ENCODE measurements around the gene INPPL1. TPM values are rescaled to one million over a fixed set of nuclear protein-coding genes. Genes with fewer than 3 reads are reported as not detected.

Gene INPPL1
- total and polyA plus RNA-seq, 2 donors (not counting 1 experiment from before 2014, with no cell fraction given): 205 to 208 TPM

- CTCF ChIA-PET: no interaction called here
- H3K27ac Mint-ChIP-seq: no peak overlapping the region
Observed at GRCh38 chr11:72280037-72280436, 55.5 kb downstream of the INPPL1 start.

GRCh38 chr11:72280726-72281315, 56.3 kb downstream of the INPPL1 start:
- H3K36me3 ChIP-seq (replicated peaks in 1 of 2; ENCODE audit: control extremely low read depth in 1 of 2, control insufficient read depth in 1 of 2, extremely low read depth in 1 of 2, insufficient read depth in 2 of 2, low read length in 1 of 2): no peaks in the 10 kb centered on the region
- H3K4me3 ChIP-seq (ENCODE audit: control extremely low read depth in 1 of 5, extremely low read depth in 1 of 5, insufficient read depth in 1 of 5, low read depth in 2 of 5, low read length in 4 of 5): no peak overlapping the region
- no peak for TF ChIP-seq CTCF (IDR thresholded peaks at IDR 0.05)
- H3K27ac Mint-ChIP-seq: no peak overlapping the region
- DNase-seq (no peak), ATAC-seq (ENCODE audit: low read depth) (no peak)
- H3K4me1 Mint-ChIP-seq: no peaks in the 10 kb centered on the region
- H3K4me2 ChIP-seq (replicated peaks; ENCODE audit: low read depth, low read length, poor library complexity, severe bottlenecking): no peak overlapping the region
- H3K27ac ChIP-seq (ENCODE audit: low read length in 2 of 2): no peak overlapping the region
- H3K9me3 Mint-ChIP-seq (ENCODE audit: insufficient read depth): no peaks in the 10 kb centered on the region
- H3K4me1 ChIP-seq (ENCODE audit: control insufficient read depth in 2 of 2, insufficient read depth in 2 of 2, low read length in 2 of 2): no peaks in the 10 kb centered on the region
- ChIA-PET POLR2A (no interaction called here), CTCF (no interaction called here)
- no peaks in the 10 kb centered on the region for H3K79me2 ChIP-seq (ENCODE audit: control insufficient read depth, insufficient read depth, low read length)
- WGBS (ENCODE audit: insufficient coverage): 96% methylated on average over 20 of the region's 24 CpGs
- no peak overlapping the region for H2AFZ ChIP-seq (ENCODE audit: insufficient read depth, low read depth, low read length, poor library complexity, severe bottlenecking)
- intact Hi-C loops (cut with micrococcal nuclease): no loop called here
- H3K9ac ChIP-seq (ENCODE audit: low read length): no peak overlapping the region
- H3K9me3 ChIP-seq (ENCODE audit: control extremely low read depth in 1 of 3, control insufficient read depth in 2 of 3, insufficient read depth in 1 of 3, low read length in 2 of 3): no peaks in the 10 kb centered on the region
- peaks cover 23% of the 10 kb centered on the region for H3K27me3 Mint-ChIP-seq
- H4K20me1 ChIP-seq (ENCODE audit: control insufficient read depth, insufficient read depth, low read length, poor library complexity, severe bottlenecking): no peaks in the 10 kb centered on the region
- no peak overlapping the region for H3K4me3 Mint-ChIP-seq
- H3K27me3 ChIP-seq (replicated peaks in 1 of 4; ENCODE audit: control extremely low read depth in 1 of 4, control insufficient read depth in 3 of 4, insufficient read depth in 4 of 4, low read length in 3 of 4): peaks cover 0 to 6% (median 3%) of the 10 kb centered on the region in 4 experiments

More at GRCh38 chr11:72280037-72280436, 55.5 kb downstream of the INPPL1 start:
- H3K27me3 Mint-ChIP-seq: peaks cover 23% of the 10 kb centered on the region
- H3K9ac ChIP-seq (ENCODE audit: low read length): no peak overlapping the region
- no peaks in the 10 kb centered on the region for H4K20me1 ChIP-seq (ENCODE audit: control insufficient read depth, insufficient read depth, low read length, poor library complexity, severe bottlenecking)
- no peaks in the 10 kb centered on the region for H3K79me2 ChIP-seq (ENCODE audit: control insufficient read depth, insufficient read depth, low read length)
- no peak for TF ChIP-seq CTCF (IDR thresholded peaks at IDR 0.05)
- TF ChIP-seq EZH2 (IDR thresholded peaks at IDR 0.05; ENCODE audit: borderline replicate concordance, insufficient read depth, low read depth, low read length, poor library complexity, severe bottlenecking): no peak
- intact Hi-C loops (cut with micrococcal nuclease): no loop called here
- POLR2A ChIA-PET: no interaction called here
- no peak overlapping the region for H3K4me3 ChIP-seq (ENCODE audit: control extremely low read depth in 1 of 5, extremely low read depth in 1 of 5, insufficient read depth in 1 of 5, low read depth in 2 of 5, low read length in 4 of 5)
- ATAC-seq (ENCODE audit: low read depth) (no peak), DNase-seq (no peak)
- no peak overlapping the region for H3K4me2 ChIP-seq (replicated peaks; ENCODE audit: low read depth, low read length, poor library complexity, severe bottlenecking)
- H3K27ac ChIP-seq (ENCODE audit: low read length in 2 of 2): no peak overlapping the region
- H3K4me1 ChIP-seq (ENCODE audit: control insufficient read depth in 2 of 2, insufficient read depth in 2 of 2, low read length in 2 of 2): no peaks in the 10 kb centered on the region
- peaks cover 0 to 6% (median 3%) of the 10 kb centered on the region in 4 experiments for H3K27me3 ChIP-seq (replicated peaks in 1 of 4; ENCODE audit: control extremely low read depth in 1 of 4, control insufficient read depth in 3 of 4, insufficient read depth in 4 of 4, low read length in 3 of 4)
- H3K36me3 ChIP-seq (replicated peaks in 1 of 2; ENCODE audit: control extremely low read depth in 1 of 2, control insufficient read depth in 1 of 2, extremely low read depth in 1 of 2, insufficient read depth in 2 of 2, low read length in 1 of 2): no peaks in the 10 kb centered on the region
- no peak overlapping the region for H2AFZ ChIP-seq (ENCODE audit: insufficient read depth, low read depth, low read length, poor library complexity, severe bottlenecking)
- no peaks in the 10 kb centered on the region for H3K9me3 Mint-ChIP-seq (ENCODE audit: insufficient read depth)
- H3K4me3 Mint-ChIP-seq: no peak overlapping the region
- H3K4me1 Mint-ChIP-seq: no peaks in the 10 kb centered on the region
- H3K9me3 ChIP-seq (ENCODE audit: control extremely low read depth in 1 of 3, control insufficient read depth in 2 of 3, insufficient read depth in 1 of 3, low read length in 2 of 3): no peaks in the 10 kb centered on the region
- WGBS (ENCODE audit: insufficient coverage): 96% methylated on average over 7 of the region's 12 CpGs
